ENCODE measurements around the gene RIMKLB.

Gene RIMKLB

GRCh38 chr12:8697476-8698131 lies at the start of gene RIMKLB:
Gene RIMKLB (plus strand): TSS chr12:8697991. CDS start chr12:8713867, 15,876 bp downstream.
- no peak for DNase-seq (ENCODE audit: low read depth, low spot score)

DNA sequence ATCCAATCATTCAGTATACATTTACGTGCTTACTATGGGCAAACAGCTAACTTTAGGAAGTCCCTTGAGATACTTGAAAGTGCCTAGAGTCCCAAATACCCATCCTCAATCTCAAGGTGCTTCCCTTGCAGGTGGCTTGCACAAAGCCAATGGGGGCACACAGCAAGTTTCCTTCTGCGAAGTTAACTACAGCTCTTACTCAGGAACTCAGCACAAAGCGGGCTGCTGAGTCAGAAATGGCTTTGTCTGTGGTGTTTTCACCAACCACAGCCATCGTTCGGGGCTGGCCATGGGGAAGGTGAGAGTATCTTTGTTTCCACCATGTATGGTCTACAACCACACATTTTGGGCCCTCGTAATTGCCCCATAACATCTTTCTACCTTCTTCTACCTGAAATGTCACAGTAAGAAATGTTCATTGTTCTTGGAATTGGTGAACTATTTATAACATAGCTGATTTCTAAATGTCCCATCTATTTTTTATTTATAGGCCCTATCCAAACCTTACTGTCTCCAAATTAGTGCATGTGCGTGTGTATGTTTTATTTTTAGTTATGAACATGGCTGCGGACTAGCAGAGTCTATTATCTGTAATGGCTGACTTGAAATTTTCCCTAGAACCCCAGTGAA lies 49.1 kb upstream of the RIMKLB start:
- no peak for DNase-seq (ENCODE audit: low read depth, low spot score)

DNA sequence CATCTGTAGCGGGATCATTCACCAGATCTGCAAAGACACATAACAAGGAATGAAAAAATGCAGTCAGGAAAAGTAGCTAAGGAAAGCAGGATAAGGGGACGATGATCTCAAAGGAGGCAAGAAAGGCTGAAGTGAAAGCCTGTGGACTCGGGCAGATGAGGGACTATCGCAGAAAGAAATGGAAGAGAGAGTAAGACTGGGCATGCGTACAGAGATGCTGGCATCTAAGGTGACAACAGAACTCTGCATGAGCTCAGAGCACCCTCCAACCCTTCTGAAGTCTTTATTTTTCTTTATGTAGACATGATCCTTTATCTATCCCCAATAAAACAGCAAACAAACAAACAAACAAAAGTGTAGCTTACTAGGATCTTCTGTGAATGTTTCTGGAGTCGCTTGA lies 42.4 kb upstream of the RIMKLB start:
- DNase-seq (ENCODE audit: low read depth, low spot score): no peak

DNA sequence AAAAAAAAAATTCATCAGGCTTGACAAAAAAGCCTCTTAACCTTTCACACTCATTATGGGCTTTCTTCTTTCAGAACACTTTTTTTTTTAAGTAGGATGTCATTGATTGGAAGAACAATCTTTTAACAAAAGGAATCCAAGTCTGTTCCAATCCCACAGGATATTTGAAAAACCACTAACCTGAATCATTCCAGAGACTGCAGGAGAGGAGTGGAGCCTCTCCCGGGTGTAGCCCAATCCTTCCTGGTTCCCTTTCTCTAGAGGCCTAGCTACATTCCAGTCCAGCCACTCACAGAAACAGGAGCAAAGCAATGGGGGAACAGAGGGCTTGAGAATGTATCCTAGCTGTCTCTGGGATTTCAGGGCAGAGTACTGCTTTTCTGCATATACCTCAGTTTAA lies 39.4 kb upstream of the RIMKLB start:
- no peak for DNase-seq (ENCODE audit: low read depth, low spot score)

- no peak for DNase-seq (ENCODE audit: low read depth, low spot score)
Measured at GRCh38 chr12:8661016-8661415, 36.8 kb upstream of the RIMKLB start.

DNA sequence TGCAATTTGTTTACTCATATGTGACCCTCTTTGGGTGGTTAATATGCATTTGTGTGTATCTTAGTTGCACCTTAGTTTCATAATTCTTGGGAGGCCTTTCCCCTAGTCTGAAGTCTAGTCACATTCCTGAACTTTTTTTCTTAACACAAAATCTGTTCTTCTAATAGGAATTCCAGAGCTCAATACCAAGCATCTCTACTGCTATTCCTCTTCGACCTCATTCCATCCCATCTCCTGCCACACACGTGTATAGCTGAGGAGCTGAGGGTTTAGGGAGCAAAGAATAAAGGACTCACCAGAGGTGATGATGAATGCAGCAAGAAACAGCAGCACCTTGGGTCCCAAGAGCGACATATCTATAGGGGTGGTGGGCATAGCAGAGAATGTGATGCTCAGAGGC lies 36.0 kb upstream of the RIMKLB start:
- no peak for DNase-seq (ENCODE audit: low read depth, low spot score)

DNA sequence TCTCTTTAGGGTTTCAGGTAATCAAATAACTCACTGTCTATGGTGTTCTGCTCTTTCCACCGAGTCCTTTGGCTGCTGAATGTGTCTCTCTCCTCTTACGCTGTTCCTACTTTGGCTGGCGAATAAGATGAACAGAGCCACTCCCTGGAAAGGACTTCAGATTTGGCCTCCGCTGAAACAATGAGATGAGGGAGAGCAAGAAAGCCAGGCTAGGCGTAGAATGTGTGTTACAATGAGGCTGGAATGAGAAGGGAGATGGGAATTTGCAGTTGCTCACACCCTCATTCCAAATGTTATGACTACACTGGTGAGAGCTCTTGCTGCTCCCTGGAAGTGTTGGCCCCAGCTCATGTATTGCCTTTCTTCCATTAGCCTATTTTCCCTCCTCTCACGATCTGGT lies 35.2 kb upstream of the RIMKLB start, which contains the start of gene MFAP5:
Gene MFAP5, minus strand, starts transcription at position 234 of the 400 bp plus-strand sequence. CDS start 722 bp downstream, outside the sequence.
- no peak for DNase-seq (ENCODE audit: low read depth, low spot score)

DNA sequence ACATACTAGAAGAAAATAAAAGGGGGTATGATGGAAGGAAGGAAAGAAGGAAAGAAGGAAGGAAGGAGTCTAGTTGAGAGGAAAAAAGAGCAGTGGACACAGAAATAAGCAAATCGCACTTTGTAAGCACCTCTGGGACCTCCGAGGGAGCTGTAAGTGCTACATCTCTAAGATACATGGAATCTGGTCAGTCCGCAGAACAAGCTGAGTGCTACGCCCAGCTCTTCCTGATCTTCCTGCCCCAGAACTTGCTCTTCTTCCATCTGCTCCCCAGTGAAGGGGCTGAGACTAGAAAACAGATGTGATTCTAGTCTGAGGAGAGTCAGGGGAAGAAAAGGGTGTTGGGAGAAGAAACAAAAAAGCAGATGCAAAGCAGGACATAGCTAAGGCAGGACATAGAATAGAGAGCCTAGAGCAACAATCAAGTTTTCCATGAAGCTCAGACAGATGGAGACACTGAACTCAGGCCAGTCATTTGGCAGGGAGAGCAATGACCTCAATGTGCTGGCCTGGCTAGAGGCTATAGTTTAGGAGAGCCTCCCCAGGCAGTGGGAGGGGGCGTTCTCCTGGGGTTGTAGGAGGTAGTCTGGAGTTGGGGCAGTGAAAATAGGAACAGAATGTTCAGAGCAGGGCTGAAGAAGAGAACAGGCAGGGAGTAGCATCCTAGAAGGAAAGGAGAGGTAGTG lies 33.4 kb upstream of the RIMKLB start:
- DNase-seq (ENCODE audit: low read depth, low spot score): no peak

- DNase-seq (ENCODE audit: low read depth, low spot score): no peak
Measured at GRCh38 chr12:8665759-8666158, 32.0 kb upstream of the RIMKLB start.

GRCh38 chr12:8667270-8667669 lies 30.5 kb upstream of the RIMKLB start:
- no peak for DNase-seq (ENCODE audit: low read depth, low spot score)

DNA sequence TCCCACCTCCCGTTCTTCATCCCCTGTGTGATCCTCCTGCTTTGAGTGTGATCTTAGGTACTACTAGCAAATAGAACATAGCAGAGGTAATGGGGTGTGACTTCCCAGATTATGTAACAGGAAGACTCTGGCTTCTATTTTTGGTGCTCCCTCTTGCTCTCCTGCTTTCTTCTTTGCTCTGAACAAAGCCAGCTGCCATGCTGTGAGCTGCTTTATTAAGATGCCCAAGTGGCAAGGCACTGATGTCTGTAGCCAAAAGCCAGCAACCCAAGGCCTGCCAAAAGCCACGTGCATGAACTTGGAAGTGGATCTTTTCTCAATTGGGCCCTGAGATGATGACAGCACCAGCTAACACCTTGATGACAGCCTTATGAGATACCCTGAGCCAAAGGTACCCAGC lies 29.4 kb upstream of the RIMKLB start:
- DNase-seq (ENCODE audit: low read depth, low spot score): no peak

- no peak for DNase-seq (ENCODE audit: low read depth, low spot score)
Measured at GRCh38 chr12:8672381-8672780, 25.4 kb upstream of the RIMKLB start.

DNA sequence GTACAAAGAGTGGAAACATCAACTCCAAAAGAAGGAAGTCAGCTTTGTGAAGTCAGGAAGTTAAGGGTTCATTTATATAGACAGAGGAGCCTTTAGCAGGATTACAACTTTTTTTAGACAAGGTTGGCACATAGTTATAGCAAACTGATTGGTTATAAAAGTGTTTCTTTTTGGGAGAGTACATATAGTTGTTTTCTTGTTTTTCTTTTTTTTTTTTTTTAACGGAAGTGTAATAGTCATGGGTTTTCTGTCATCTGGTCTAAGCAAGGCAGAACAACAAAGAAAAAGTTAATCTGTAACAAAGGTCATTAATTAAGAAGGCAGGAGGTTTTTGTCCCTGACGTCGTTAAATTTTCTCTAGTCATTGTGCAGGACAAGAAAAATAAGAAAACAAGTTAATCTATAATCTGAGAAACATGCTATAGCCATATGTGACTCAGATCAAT lies 22.2 kb upstream of the RIMKLB start:
- DNase-seq (ENCODE audit: low read depth, low spot score): no peak

DNA sequence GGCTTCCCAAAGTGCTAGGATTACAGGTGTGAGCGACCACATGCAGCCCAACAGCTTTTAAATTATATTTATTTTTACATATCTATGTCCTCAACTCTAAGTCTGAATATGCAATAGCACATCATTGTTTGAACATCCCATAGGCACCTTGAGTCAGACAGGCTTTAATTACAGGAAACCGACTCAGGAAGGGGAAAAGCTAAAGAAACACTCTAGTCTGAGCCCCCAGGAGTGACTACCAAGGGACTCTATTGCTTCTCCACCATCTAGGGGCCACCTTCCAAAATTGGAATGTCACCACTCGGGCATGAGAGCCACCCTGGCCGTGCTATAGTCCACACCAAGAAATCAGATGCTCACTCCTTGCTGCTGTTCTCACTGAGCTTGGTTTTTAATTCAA lies 21.1 kb upstream of the RIMKLB start:
- DNase-seq (ENCODE audit: low read depth, low spot score): no peak

DNA sequence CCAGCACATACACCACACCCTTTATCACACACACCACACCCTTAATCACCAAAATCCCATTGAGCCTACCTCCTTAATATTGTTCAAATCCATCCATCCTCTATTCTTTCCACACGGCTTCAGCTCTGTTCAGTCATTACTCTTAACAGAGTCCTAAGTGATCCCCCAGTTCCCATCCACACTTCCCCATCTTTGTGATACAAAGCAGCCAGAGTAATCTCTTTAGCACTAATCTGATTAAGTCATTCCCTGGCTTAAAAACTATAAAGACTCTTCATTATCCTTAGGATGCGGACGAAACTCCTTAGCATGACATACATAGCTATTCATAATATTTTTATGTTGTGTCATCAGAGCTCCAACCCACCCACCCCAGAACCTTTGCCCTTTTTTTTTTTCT lies 20.4 kb upstream of the RIMKLB start:
- DNase-seq (ENCODE audit: low read depth, low spot score): no peak

DNA sequence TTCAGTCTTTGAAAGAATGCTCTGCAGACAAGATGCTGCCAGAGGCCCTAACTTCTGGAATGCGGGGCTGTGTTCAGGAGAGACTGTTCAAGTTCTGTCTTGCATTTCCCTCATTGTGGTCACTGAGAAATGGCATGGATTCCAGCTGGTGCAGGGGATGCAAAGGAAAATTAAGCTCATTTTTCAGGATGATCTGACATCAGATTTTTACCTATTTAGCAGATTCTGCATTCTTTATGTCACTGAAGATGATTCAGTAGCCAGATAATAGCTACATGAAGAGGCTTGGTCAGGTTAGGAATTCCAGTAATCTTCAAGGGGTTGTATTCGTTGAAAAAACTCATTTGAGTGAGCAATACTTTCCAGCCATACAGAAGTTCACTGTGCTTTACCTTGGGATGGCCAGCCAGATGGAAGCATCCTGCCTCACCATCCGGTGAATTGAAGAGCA lies 19.1 kb upstream of the RIMKLB start:
- no peak for DNase-seq (ENCODE audit: low read depth, low spot score)

- no peak for DNase-seq (ENCODE audit: low read depth, low spot score)
Measured at GRCh38 chr12:8680533-8680932, 17.3 kb upstream of the RIMKLB start.

DNA sequence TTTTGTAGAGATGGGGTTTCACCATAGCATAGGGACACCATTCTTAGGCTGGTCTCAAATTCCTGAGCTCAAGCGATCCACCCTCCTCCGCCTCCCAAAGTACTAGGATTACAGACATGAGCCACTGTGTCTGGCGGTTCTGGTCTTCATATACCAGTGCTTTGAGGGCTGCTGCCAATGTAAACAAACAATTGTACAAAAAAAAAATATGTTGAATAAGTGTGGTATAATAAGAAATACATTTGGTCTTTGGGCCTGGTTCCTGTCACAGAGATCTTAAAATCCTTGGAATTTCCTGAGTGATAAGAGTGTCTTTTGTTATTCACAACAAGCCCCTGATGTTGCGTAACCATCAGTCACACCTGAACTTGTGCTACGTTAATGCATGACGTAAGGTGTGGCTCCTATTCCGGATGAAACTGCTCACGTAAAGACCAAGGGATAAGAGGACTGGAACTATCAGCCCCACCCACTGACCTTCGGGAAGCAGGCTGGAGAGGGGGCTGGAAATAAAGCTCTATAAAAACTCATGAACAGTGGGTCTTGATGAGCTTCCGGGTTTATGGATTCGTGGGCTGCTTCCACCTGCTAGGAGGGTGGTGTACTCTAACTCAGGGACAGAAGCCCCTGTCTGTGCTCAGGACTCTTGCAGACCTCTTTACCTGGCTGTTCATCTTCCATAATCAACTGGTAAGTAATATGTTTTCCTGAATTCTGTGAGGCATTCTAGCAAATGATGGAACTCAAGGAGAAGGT lies 16.5 kb upstream of the RIMKLB start:
- no peak for DNase-seq (ENCODE audit: low read depth, low spot score)

DNA sequence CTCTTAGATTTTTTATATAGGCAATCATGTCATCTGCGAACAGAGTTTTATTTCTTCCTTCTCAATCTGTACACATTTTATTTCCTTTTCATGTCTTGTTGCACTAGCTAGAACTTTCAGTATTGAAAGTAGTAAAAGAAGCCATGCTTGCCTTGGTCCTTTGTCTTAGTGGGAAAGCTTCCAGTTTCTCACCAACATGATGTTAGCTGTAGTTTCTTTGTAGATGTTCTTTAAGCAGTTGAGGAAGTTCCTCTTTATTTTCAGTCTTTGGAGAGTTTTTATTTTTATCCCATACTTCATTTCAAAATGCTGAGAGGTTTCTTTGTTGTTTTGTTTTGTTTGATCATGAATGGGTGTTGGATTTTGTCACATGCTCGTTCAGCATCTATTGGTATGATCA lies 12.7 kb upstream of the RIMKLB start:
- DNase-seq (ENCODE audit: low read depth, low spot score): no peak

DNA sequence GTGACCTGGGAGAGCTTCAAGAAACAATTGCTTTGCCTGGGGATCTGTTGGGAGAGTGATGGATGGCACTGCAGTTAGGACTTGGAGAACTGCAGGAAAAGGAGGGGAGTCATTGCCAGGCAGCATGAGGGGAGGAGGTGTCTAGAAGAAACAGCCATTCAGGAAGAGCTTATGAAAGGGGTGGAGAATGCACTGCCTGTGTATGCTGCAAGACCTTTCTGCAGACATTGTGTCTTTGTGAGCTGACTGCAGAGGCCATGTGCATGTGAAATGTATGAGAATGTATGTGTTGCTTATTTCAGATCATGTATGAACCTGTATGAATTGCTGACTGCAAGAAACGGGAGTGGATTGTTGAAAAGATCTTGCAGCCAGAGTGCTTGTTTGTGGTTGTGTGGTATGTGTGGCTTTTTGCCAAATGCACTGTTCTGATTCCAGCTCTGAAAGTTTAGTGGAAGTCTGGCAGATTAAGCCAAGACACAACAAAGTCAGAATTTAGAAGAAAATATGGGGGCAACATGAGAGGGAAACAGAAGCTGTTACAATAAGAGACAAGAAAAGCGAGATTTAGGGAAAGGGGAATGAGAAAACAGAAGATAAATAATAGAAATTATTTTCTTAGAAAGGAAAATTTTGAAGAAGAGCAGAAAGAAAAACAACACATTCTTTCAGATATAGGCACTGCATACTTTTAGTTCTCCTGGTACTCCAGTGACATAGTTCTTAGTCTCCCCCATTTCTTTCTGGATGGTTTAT lies 9.8 kb upstream of the RIMKLB start:
- no peak for DNase-seq (ENCODE audit: low read depth, low spot score)

DNA sequence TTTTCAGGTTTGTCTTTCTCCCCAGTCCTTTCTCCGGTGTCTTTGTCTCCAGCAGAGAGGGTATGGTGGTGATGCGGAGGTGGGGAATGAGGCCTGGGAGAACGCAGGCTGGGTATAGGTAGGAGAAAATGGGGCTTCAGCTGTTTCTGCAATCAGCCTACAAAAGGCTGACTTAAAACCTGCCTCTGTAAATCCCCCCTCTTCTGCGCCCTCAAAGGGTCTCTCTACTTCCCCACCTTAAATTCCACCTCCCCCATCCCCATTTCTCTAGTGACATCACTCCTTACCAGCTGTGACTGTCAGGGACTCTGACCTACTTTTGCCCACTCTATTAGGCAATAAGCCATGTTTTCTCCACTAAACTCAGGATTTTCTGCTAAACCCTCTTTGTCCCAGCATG lies 8.1 kb upstream of the RIMKLB start:
- no peak for DNase-seq (ENCODE audit: low read depth, low spot score)

All from iPS DF 19.7 (cell line).